Activated CD4-positive, alpha-beta memory T cell treated with anti-CD3 and anti-CD28 coated beads, Interleukin-2, amount 10 ng/mL, durations not matched to agents 7 days and 5 days (primary cell): ENCODE data around the gene FAM120A. TPM values are rescaled to one million over a fixed set of nuclear protein-coding genes. Genes with fewer than 3 reads are reported as not detected.
A peak's percentile ranks its signal among the peaks of the same experiment; 100 is the strongest.

ENCODE experiments used
- CTCF ChIA-PET: fragments of 350-600 bp; sonication (Branson Sonifier 250); formaldehyde crosslinking; loops from one replicate; lab custom pipeline; 2021; ENCODE audit warnings: antibody characterized with exemption, inconsistent platforms; lab: Charles Lee
- POLR2A ChIA-PET: fragments of 350-600 bp; sonication (Branson Sonifier 250); formaldehyde crosslinking; loops from one replicate; lab custom pipeline; 2021; ENCODE audit warnings: antibody characterized with exemption; lab: Charles Lee
- DNase-seq: peaks from one replicate; pipeline ENCODE4 v3.0.0-alpha.2; 2020
- H3K27ac Mint-ChIP-seq: one replicate; pipeline ENCODE4 v1.8.0; 2021; ENCODE audit warnings: mild to moderate bottlenecking, mixed read lengths
- H3K27me3 Mint-ChIP-seq: one replicate; pipeline ENCODE4 v1.8.0; 2021; ENCODE audit warnings: mixed read lengths
- H3K36me3 Mint-ChIP-seq: one replicate; pipeline ENCODE4 v1.8.0; 2021; ENCODE audit warnings: low read depth, mixed read lengths
- H3K4me1 Mint-ChIP-seq: one replicate; pipeline ENCODE4 v1.8.0; 2021; ENCODE audit warnings: mixed read lengths
- H3K4me3 Mint-ChIP-seq: one replicate; pipeline ENCODE4 v1.8.0; 2021; ENCODE audit warnings: mild to moderate bottlenecking, mixed read lengths
- H3K9me3 Mint-ChIP-seq: one replicate; pipeline ENCODE4 v1.8.0; 2021; ENCODE audit warnings: mixed read lengths
- total RNA-seq, 2 experiments: library from RNA; stranded (reverse); gene quantifications; one replicate each; pipeline ENCODE4 v1.2.3, GENCODE V29; 2021

Gene FAM120A
- total RNA-seq, 2 experiments from 2014 or later: 133 to 138 TPM

DNA sequence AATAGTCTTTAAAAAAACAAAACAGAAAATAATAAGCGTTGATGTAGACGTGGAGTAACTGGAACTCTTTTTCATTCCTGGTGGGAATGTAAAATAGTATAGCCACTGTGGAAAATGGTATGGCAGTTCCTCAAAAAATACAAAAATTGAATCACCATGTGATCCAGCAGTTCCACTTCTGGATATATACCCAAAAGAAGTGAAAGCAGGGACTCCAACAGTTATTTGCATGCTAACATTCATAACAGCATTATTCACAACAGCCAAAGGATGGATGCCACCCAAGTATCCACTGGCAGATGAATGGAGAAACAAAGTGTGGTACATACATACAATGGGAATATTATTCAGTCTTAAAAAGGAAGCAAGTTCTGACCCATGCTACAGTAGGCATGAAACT, 120.7 kb downstream of the FAM120A start:
- Mint-ChIP-seq H3K9me3 (peaks cover 9% of the 10 kb centered on the region), H3K4me3 (no peak overlapping the region), H3K36me3 (peaks cover 11% of the 10 kb centered on the region), H3K4me1 (peaks cover 21% of the 10 kb centered on the region), H3K27ac (no peak overlapping the region), H3K27me3 (no peaks in the 10 kb centered on the region)
- no peak for DNase-seq
- ChIA-PET CTCF (no interaction called here), POLR2A (no interaction called here)

DNA sequence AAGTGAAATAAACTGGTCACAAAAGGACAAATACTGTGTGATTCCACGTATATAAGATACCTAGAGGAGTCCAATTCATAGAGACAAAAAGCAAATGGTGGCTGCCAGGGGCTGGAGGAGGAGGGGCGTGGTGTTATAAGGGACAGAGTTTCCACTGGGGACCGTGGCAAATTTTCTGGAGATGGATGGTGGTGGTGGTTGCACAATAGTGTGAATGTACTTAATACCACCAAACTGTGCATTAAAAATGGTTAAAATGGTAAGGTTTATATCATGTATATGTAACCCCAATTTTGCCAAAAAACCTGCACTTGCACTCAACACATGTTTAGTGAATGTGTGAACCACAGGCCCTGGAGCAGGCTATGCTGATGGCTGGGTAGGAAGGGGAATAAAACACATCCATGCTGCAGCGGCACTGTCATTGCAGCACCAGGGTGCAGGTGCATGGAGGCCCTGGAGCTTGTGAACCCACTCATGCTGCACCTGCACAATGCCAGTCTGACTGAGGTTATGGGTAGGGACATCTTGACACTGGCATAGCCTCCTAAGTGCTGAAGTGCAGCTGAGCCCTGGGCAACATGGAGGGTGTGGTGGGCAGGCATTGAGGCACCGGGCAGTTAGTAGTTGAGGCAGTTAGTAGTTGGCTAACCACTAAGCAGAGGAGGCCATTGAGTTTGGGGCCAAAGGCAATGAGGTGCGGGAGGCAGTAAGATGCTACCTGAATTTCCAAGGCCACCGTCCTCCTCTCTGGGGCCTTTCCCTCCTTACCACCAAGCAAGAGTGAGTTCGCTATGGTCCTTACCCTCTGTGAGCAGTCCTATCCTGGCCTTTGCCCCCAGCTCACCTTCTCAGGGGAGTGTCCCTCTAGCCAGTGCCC, 121.4 kb downstream of the FAM120A start:
- H3K4me3 Mint-ChIP-seq: no peak overlapping the region
- H3K36me3 Mint-ChIP-seq: peaks cover 14% of the 10 kb centered on the region
- POLR2A ChIA-PET: no interaction called here
- H3K27me3 Mint-ChIP-seq: no peaks in the 10 kb centered on the region
- DNase-seq: peak; percentile 15
- H3K9me3 Mint-ChIP-seq: peaks cover 9% of the 10 kb centered on the region
- no peak overlapping the region for H3K27ac Mint-ChIP-seq
- peaks cover 19% of the 10 kb centered on the region for H3K4me1 Mint-ChIP-seq
- CTCF ChIA-PET: no interaction called here

DNA sequence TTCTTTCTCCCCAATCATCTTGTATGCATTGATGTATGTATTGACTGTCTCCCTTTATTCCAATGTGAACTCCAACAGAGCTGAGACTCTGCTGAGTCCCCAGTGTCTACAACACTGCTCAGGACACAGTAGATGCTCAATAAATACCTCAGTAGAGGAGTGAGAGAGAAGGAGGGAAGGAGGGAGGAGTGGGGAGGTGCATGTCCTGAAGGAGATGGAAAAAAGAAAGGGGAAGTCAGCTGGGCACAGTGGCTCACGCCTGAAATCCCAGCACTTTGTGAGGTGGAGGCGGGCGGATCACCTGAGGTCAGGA, 122.0 kb downstream of the FAM120A start:
- Mint-ChIP-seq H3K27me3 (no peaks in the 10 kb centered on the region), H3K9me3 (peaks cover 9% of the 10 kb centered on the region), H3K4me1 (peaks cover 24% of the 10 kb centered on the region), H3K36me3 (peaks cover 14% of the 10 kb centered on the region), H3K27ac (no peak overlapping the region), H3K4me3 (no peak overlapping the region)
- ChIA-PET CTCF (no interaction called here), POLR2A (no interaction called here)
- no peak for DNase-seq

DNA sequence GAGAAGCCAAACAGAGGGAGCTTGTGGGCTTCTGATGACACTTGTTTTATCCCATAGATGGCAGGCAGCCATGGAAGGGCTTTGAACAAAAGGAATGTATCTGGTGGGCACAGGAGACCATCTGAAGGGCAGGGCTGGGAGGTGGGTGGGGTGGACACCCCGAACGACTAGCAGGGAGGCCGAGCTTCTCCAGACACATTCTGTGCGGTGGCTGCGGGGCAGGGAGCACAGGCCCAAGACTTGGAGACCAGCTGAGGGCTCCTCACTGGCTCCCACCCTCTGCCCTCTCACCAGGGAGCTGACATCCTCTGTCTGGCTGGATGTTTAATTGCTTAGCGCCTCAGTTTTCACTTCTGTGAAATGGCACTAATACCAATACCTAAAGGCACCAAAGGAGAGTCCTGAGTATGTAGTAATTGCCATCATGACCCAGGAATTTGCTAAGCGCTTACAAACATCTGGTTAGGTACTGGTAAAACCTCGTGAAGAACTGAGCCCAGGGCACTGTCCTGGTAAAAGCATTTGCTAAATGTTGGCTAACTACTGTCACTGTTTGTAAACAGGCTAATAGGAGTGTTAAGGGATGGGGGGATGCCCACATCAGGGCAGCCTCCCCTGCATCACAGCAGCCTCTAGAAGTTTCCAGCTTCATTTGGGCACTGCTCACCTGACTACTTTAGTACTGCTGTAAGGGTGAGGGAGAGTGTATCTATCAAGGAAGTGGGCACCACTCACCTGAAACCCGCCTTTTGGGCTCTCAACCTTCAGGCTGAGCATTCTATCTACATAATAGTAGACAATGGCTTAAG, 122.8 kb downstream of the FAM120A start:
- Mint-ChIP-seq H3K9me3 (peaks cover 9% of the 10 kb centered on the region), H3K27ac (peak overlapping the region; percentile 21), H3K36me3 (peaks cover 14% of the 10 kb centered on the region), H3K27me3 (no peaks in the 10 kb centered on the region), H3K4me3 (peak overlapping the region; percentile 41), H3K4me1 (peaks cover 29% of the 10 kb centered on the region)
- ChIA-PET CTCF (no interaction called here), POLR2A (interaction anchor here (1.2 to 4.1 kb wide), 2 partner anchors 8 to 121 kb away, joined by 3 to 45 read pairs; partner anchors contain the start of gene FAM120AOS)
- DNase-seq: peak; percentile 14

DNA sequence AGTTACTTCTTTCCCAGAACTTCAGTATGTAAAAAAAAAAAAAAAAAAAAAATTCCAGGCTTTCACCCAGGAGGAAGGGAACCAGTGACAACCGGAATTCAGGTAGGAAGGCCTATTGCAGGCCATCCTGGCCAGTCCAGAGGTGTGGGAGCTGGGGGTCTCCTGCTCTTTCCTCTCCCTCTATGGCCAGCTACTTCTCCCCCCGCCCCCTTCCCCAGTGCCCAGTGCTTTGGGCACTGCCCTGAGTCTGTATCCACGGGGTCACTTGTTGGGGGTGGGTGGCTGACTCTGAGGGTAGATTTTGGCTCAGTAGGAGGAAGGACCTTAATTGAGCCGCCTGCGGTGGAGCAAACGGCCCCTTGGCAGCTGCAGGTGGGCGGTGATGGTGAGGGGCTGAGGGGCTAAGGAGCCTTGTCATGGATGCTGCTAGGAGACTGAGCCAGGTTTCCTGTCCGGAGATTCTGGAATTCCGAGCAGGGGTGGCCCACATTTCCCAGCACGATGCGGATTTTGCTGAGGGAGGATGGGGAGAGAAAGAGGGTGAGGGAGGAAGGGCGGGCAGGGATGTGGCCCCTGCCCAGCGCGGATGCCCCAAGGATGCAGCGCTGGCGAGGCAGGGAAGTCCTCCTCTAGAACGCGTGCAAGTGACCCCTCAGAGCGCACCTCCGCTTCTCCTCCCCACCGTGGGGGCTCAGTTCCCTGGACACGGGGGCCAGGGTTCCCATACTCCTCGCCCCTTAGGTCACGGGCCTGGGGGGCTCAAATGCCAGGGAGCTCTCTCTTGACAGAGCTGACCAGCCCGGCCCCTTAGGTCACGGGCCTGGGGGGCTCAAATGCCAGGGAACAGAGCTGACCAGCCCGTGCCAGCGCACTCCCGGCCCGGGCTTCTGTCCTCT, 123.7 kb downstream of the FAM120A start:
- ChIA-PET POLR2A (interaction anchor here (0.5 to 4.1 kb wide), 4 partner anchors 9 to 122 kb away, joined by 3 to 45 read pairs (median 3); partner anchors contain the start of gene FAM120AOS), CTCF (interaction anchor here (1.0 to 1.5 kb wide), 2 partner anchors 9 to 121 kb away, joined by 3 to 11 read pairs; partner anchors contain the start of gene FAM120AOS)
- peaks cover 9% of the 10 kb centered on the region for H3K9me3 Mint-ChIP-seq
- peak overlapping the region; percentile 90 for H3K27ac Mint-ChIP-seq
- DNase-seq: no peak
- H3K36me3 Mint-ChIP-seq: peaks cover 13% of the 10 kb centered on the region
- no peaks in the 10 kb centered on the region for H3K27me3 Mint-ChIP-seq
- peaks cover 29% of the 10 kb centered on the region for H3K4me1 Mint-ChIP-seq
- H3K4me3 Mint-ChIP-seq: peak overlapping the region; percentile 78

DNA sequence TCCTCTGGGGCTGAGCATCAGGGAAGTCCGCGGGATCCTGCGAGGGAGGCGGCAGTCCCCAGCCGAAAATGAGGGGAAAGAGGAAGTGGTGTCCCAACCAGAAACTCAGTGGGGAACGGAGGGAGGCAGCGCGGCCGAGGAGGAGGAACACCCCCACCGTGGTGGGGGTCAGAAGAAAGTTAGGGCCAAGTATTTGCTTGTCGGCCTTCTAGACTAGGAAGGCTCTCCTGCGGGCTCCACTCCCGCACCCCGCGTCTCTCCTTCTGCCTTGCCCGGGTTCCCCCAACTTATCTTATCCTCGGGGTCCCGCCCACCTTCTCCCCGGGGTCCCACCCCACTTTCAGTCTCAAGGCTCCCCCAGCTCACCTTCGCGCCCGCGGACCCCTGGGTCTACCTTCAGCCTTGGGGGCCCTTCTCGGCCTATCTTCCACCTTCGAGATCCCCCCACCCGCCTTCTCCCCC, 124.3 kb downstream of the FAM120A start:
- no peaks in the 10 kb centered on the region for H3K27me3 Mint-ChIP-seq
- POLR2A ChIA-PET: interaction anchor here (0.5 to 4.1 kb wide), 3 partner anchors 9 to 123 kb away, joined by 3 to 45 read pairs (median 3); partner anchors contain the start of gene FAM120AOS
- peak; percentile 64 for DNase-seq
- peak overlapping the region; percentile 78 for H3K4me3 Mint-ChIP-seq
- CTCF ChIA-PET: interaction anchor here (1.0 to 1.5 kb wide), 2 partner anchors 9 to 122 kb away, joined by 3 to 11 read pairs; partner anchors contain the start of gene FAM120AOS
- H3K9me3 Mint-ChIP-seq: peaks cover 5% of the 10 kb centered on the region
- H3K4me1 Mint-ChIP-seq: peaks cover 29% of the 10 kb centered on the region
- H3K36me3 Mint-ChIP-seq: peaks cover 8% of the 10 kb centered on the region
- H3K27ac Mint-ChIP-seq: peak overlapping the region; percentile 90

DNA sequence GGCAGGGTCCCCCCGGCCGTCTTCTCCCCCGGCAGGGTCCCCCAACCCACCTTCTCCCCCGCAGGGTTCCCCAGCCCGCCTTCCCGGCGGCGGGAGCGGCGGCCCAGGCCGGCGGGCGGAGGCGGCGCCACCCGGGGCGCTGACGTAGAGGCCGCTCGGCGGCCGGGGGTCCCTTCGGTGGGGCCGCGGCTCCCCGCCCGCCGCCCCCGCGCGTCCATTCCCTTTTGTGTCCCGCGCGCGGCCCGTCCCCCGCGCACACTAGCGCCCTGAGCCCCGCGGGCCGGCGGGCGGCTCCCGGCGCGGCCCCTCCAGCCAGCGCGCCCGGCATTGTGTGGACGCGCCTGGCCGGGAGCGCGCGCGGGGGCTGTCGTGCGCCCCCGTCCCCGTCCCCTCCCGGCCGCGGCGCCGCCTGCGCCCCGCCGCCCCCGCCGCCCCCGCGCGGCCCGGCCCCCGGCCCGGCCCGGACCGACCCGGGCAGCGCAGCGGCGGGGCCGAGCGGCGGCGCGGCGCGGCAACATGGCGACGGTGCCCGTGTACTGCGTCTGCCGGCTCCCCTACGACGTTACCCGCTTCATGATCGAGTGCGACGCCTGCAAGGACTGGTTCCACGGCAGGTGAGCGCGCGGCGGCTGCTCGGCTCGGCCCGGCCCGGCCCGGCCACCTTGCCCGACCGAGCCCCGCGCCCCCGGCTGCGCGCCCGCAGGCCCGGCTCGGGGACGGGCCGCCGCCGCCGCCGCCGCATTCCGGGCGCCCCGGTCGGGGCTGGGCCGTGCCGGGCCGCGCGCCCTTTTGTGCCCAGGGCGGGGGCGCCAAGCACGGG, 125.0 kb downstream of the FAM120A start, which contains the start of gene PHF2:
TSS of gene PHF2 (plus strand) at position 327 of the 820 bp plus-strand sequence. CDS start at position 517, 190 bp downstream.
- DNase-seq: peak; percentile 33
- Mint-ChIP-seq H3K27me3 (no peaks in the 10 kb centered on the region), H3K36me3 (peaks cover 3% of the 10 kb centered on the region), H3K4me1 (peaks cover 29% of the 10 kb centered on the region), H3K9me3 (no peaks in the 10 kb centered on the region), H3K27ac (peak within 1 kb of the TSS; percentile 90), H3K4me3 (peak within 1 kb of the TSS; percentile 80)
- ChIA-PET POLR2A (interaction anchor here (0.8 to 4.1 kb wide), 4 partner anchors 10 to 123 kb away, joined by 3 to 45 read pairs (median 4); partner anchors contain the start of gene FAM120AOS), CTCF (interaction anchor here (1.0 to 1.5 kb wide), 2 partner anchors 10 to 123 kb away, joined by 3 to 11 read pairs; partner anchors contain the start of gene FAM120AOS)

DNA sequence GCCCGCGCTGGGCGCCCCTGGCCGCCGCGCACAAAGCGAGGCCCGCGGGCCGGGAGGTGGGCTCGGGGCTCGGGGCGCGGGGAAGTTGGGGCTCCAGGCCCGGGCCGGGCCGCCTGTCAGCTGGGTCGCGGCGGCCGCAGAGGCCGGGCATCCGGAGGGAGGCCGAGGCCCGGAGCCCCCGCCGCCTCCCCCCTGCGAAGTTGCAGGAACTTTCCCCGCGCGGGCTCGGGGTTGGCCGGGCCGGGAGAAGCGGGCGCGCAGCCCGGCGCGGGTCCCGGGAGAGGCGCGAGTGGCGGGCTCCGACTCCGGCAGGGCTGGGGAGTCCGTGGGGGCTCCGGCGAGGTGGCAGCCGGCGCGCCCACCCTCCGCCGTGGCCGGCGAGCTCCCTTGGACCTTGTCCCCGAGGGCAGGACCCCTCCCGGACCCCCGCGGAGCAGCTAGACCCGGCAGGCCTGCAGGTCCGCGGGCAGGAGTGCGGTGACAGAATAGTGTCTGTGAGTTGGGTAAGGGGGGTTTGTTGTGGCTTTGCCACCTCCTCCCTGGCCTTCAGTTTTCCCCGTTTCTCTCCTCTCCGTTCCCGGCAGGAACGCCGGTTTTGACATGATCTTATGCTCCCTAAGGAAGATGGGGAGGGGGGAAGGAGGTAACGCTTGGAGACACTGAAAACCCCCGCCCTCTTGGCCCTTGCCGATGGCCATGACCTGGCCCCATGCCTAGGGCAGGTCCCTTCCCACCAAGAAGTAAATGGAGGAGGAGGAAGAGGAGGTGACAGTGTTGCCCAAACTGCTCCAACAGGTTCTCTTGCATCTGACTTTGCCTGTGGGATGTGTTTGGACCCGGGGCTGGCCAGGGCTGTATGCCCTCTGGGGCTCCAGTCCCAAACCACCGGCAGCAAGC, 125.8 kb downstream of the FAM120A start:
- DNase-seq: peak; percentile 38
- Mint-ChIP-seq H3K36me3 (peaks cover 3% of the 10 kb centered on the region), H3K4me3 (peak overlapping the region; percentile 80), H3K4me1 (peaks cover 29% of the 10 kb centered on the region), H3K27me3 (no peaks in the 10 kb centered on the region), H3K27ac (peak overlapping the region; percentile 80), H3K9me3 (no peaks in the 10 kb centered on the region)
- POLR2A ChIA-PET: interaction anchor here (0.6 to 4.1 kb wide), 5 partner anchors 9 to 124 kb away, joined by 3 to 45 read pairs (median 3); partner anchors contain the start of gene FAM120AOS
- CTCF ChIA-PET: no interaction called here

DNA sequence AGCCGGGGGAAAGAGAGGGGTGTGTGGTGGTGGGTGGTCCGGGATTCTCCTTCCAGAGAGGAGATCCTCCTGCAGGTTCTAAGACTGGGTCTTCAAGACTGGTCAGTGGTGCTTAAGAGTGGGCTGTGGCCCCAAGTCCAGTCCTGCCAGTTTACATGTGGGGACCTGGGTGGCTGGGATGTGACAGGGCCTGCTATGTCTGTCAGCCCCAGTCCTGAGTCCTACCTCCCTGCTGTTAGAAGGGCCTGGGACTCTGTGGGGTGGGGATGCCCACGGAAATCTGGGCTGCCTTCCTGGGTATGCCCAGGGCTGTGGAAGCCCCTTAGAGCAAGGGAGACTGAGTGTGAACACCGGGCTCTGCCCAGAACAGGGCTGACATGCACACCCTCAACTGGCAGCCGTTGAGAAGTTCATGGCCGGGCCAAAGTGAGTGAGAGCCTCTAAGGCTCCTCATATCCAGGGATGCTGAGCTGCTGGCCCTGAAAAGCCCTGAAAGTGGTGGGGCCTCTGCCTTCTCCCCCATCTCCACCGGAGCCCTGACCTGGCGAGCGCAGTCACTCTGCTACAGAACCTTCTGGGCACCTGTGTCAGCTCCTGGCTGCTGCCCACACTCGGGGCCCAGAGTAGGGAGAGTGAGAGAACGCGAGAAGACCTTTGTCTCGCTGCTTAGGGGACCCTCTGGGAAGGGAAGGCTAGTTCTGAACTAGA, 126.6 kb downstream of the FAM120A start:
- Mint-ChIP-seq H3K4me1 (peaks cover 27% of the 10 kb centered on the region), H3K27me3 (no peaks in the 10 kb centered on the region), H3K27ac (peak overlapping the region; percentile 80), H3K9me3 (peaks cover 3% of the 10 kb centered on the region), H3K4me3 (peak overlapping the region; percentile 80), H3K36me3 (peaks cover 6% of the 10 kb centered on the region)
- CTCF ChIA-PET: interaction anchor here (0.9 kb wide), 1 partner anchor 12 kb away, joined by 5 read pairs; no protein-coding TSS in a partner anchor
- DNase-seq: peak; percentile 17
- POLR2A ChIA-PET: interaction anchor here (0.6 to 1.2 kb wide), 6 partner anchors 11 to 124 kb away, joined by 3 to 10 read pairs (median 3); partner anchors contain the start of gene FAM120AOS

DNA sequence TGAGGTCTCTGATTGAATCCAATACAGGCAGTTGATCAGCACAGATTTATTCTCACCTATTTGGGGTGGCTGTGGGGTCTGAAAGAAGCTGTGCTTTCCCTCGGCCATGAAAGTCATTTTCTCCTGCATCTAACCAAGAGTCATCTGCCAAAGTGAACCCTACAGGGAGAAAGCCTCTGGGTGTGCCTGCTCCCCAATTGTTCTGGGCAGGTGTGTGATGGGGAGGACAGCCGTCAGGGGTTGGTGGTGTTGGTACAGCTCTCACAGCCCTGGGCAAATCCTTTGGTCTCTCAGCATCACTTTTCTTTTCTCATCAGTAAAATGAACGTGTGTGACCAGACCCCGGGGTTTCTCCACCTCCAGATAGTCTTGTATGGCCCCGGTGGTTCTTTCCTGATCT, 127.4 kb downstream of the FAM120A start:
- ChIA-PET POLR2A (interaction anchor here (0.6 to 1.2 kb wide), 4 partner anchors 12 to 125 kb away, joined by 3 to 10 read pairs (median 4); partner anchors contain the start of gene FAM120AOS), CTCF (interaction anchor here (0.9 kb wide), 1 partner anchor 12 kb away, joined by 5 read pairs; no protein-coding TSS in a partner anchor)
- no peak overlapping the region for H3K27ac Mint-ChIP-seq
- peak overlapping the region; percentile 80 for H3K4me3 Mint-ChIP-seq
- peaks cover 27% of the 10 kb centered on the region for H3K4me1 Mint-ChIP-seq
- no peaks in the 10 kb centered on the region for H3K27me3 Mint-ChIP-seq
- H3K9me3 Mint-ChIP-seq: peaks cover 5% of the 10 kb centered on the region
- DNase-seq: peak; percentile 7
- H3K36me3 Mint-ChIP-seq: peaks cover 8% of the 10 kb centered on the region
